ENCODE data around the gene CCDC171. TPM values are rescaled to one million over a fixed set of nuclear protein-coding genes. Genes with fewer than 3 reads are reported as not detected.

CCDC171 gene
- total RNA-seq, 2 donors from 2014 or later = 2.0 to 3.6 TPM

DNA sequence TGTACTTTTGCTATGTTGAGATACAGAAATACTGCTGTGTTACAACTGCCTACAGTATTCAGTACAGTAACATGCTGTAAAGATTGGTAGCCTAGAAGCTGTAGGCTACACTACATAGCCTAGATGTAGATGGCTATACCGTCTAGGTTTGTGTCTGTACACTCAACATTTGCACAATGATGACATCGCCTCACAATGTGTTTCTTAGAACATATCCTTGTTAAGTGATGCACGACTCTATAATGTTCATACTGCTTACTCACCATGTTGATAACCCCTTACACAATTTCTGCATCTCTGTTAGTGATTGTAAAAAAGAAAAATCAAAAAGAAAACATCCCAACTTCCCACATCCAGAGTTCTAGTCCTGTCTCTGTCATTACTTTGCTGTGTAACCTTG lies 450.0 kb downstream of the CCDC171 start:
- H3K9me3 Mint-ChIP-seq = peaks cover 3% of the 10 kb centered on the region
- no peak overlapping the region for H3K27ac Mint-ChIP-seq
- ATAC-seq (no peak), DNase-seq (ENCODE audit: low spot score) (no peak)
- H3K4me3 Mint-ChIP-seq = no peak overlapping the region
- H3K4me1 Mint-ChIP-seq (ENCODE audit: low read depth in 2 of 2) = no peaks in the 10 kb centered on the region
- no peaks in the 10 kb centered on the region for H3K36me3 Mint-ChIP-seq
- H3K27me3 Mint-ChIP-seq = peaks cover 0 to 5% of the 10 kb centered on the region in 2 donors

DNA sequence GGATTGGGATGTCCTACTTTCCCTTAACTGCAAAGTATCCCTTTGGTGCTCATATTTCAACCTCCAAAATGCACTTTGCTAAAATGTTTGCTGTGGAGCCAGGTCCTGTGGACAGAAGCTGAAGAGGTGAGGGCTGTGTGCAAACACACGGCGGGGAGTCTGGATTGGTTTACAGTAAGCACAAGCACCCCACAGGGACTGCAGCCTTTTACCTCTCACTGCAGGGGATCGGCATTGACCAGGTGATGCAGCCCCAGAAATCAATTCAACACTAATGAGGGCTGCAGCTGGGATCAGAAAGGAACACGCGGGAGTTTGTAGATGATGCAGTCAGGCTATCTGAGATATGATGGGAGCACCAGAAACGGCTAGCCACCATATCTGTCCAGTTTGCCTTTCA lies 450.9 kb downstream of the CCDC171 start:
- Mint-ChIP-seq H3K4me1 (ENCODE audit: low read depth in 2 of 2) (no peaks in the 10 kb centered on the region), H3K4me3 (no peak overlapping the region), H3K36me3 (no peaks in the 10 kb centered on the region), H3K27ac (no peak overlapping the region), H3K9me3 (peaks cover 3% of the 10 kb centered on the region), H3K27me3 (peaks cover 0 to 5% of the 10 kb centered on the region in 2 donors)
- ATAC-seq = no peak
- no peak for DNase-seq (ENCODE audit: low spot score)

DNA sequence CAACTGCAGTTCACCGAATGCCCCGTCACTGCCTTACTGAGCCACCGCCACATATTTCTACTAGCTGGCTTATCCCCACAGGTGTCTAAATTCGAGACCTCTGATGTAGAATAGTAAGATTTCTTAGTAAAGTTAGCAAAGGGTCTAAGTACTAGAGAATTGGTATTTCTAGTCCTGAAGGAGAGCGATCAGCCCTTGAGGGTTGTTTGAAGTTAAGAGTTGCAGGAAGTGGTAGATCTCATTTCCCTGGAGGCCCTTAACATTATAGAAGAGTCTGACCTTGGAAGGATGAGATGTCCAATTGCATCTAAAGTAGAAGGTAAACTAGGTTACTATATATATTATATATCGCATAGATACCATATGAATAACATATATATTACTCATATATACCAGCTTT lies 451.8 kb downstream of the CCDC171 start:
- Mint-ChIP-seq H3K4me3 (no peak overlapping the region), H3K9me3 (no peaks in the 10 kb centered on the region), H3K27ac (no peak overlapping the region), H3K27me3 (peaks cover 0 to 2% of the 10 kb centered on the region in 2 donors), H3K36me3 (no peaks in the 10 kb centered on the region), H3K4me1 (ENCODE audit: low read depth in 2 of 2) (no peaks in the 10 kb centered on the region)
- DNase-seq (ENCODE audit: low spot score) (no peak), ATAC-seq (no peak)

DNA sequence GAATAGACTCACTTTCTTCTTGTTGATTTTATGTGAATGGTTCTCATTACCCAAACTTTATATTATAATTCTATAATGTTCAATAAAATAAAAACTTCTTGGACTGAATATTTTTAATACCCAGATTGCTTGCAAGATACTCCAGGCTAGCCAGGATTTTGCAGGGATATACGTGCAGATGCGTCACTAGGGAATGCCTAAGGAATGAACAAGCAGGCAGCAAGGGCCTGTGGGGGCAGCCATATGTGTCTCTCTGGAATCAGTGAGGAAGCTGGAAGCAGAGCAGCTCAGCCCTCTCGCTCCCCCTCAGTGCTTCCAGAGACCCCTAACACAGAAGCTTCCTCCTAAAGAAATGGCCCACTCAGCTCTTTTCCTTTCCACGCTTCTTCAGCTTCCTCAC lies 457.4 kb downstream of the CCDC171 start:
- Mint-ChIP-seq H3K4me1 (ENCODE audit: low read depth in 2 of 2) (peaks cover 0 to 6% of the 10 kb centered on the region in 2 donors), H3K4me3 (no peak overlapping the region), H3K27ac (no peak overlapping the region), H3K9me3 (no peaks in the 10 kb centered on the region), H3K27me3 (peaks cover 0 to 2% of the 10 kb centered on the region in 2 donors), H3K36me3 (no peaks in the 10 kb centered on the region)
- DNase-seq (ENCODE audit: low spot score) (no peak), ATAC-seq (no peak)

DNA sequence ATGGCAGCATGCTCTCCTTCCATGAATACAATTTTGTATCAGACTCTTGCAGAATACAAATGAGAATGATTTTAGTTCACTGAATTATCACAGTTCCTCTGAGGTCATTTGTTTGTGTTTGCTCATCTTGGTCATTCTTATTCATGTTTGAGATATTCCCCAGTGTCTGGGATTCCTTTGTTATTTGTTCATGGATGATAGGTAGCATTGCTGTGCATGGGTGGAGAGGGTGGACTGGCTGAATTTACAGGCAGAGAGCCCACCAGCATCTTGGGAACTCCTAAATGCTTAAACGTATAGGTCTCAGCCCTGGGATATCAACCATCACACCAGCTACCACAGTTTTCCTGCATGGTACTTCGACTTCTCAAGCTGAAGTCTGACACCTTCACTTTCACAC lies 459.8 kb downstream of the CCDC171 start:
- no peak overlapping the region for H3K4me3 Mint-ChIP-seq

DNA sequence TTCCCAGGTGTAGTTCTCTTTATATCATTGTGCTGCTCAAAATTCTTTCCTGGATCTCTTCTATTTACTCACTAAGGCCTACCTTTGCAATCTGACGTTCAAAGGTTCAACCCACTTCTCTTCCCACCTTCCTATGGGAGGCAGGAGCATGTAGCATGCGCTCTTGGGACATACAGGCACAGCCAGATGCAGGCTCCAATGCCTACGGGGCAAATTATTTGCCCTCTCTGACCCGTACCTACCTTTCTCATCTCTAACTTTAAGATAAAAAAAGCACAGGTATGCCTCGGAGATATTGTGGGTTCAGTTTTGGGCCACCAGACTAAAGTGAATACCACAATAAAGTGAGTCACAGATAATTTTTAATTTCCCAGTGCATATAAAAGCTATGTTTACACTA lies 460.5 kb downstream of the CCDC171 start:
- ATAC-seq = no peak
- H3K27me3 Mint-ChIP-seq = no peaks in the 10 kb centered on the region
- H3K27ac Mint-ChIP-seq = no peak overlapping the region
- no peak for DNase-seq (ENCODE audit: low spot score)
- peaks cover 0 to 6% of the 10 kb centered on the region in 2 donors for H3K4me1 Mint-ChIP-seq (ENCODE audit: low read depth in 2 of 2)
- no peaks in the 10 kb centered on the region for H3K9me3 Mint-ChIP-seq
- H3K36me3 Mint-ChIP-seq = peaks cover 4% of the 10 kb centered on the region
- no peak overlapping the region for H3K4me3 Mint-ChIP-seq

More for the DNA sequence above, 459.8 kb downstream of the CCDC171 start:
- H3K27ac Mint-ChIP-seq = no peak overlapping the region
- ATAC-seq (no peak), DNase-seq (ENCODE audit: low spot score) (no peak)
- H3K9me3 Mint-ChIP-seq = no peaks in the 10 kb centered on the region
- H3K4me1 Mint-ChIP-seq (ENCODE audit: low read depth in 2 of 2) = peaks cover 0 to 6% of the 10 kb centered on the region in 2 donors
- H3K27me3 Mint-ChIP-seq = peaks cover 0 to 1% of the 10 kb centered on the region in 2 donors
- peaks cover 4% of the 10 kb centered on the region for H3K36me3 Mint-ChIP-seq

DNA sequence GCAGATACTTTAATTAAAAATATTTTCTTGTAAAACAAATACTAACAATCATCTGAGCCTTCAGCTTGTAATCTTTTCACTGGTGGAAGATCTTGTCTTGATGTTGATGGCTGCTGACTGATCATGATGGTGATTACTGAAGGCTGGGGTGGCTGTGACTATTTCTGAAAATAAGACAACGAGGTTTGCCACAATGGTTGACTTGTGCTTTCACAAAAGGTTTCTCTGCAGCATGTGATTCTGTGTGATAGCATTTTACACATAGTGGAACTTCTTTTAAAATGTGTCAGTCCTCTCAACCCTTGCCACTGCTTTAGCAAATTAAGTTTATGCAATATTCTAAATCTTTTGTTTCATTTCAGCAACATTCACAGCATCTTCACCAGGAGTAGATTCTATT lies 461.0 kb downstream of the CCDC171 start:
- no peak overlapping the region for H3K27ac Mint-ChIP-seq

DNA sequence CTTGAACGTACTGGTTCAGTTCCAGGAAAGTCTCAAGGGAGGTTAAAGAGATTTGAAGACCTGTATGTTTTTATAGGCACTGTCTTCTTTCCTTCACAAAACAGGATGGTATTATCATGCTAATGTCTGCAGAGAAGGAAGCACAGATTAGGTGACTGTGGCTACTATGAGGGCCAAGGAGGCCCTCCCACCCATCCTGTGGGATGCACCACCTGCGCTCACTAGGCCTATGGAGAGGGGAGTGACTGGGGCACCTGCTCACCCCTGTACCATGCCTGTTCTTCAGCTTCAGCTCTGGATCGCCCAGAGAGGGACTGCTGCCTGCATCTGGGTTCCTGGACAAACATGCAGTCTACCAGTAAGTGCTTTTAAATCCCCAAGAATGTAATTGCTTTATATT lies 469.4 kb downstream of the CCDC171 start:
- ATAC-seq (no peak), DNase-seq (ENCODE audit: low spot score) (no peak)
- no peaks in the 10 kb centered on the region for H3K36me3 Mint-ChIP-seq
- H3K27me3 Mint-ChIP-seq = peaks cover 5 to 8% of the 10 kb centered on the region in 2 donors
- H3K9me3 Mint-ChIP-seq = peaks cover 4% of the 10 kb centered on the region
- H3K4me3 Mint-ChIP-seq = no peak overlapping the region
- H3K27ac Mint-ChIP-seq = no peak overlapping the region
- no peaks in the 10 kb centered on the region for H3K4me1 Mint-ChIP-seq (ENCODE audit: low read depth in 2 of 2)

More for the DNA sequence above, 461.0 kb downstream of the CCDC171 start:
- no peak for ATAC-seq
- Mint-ChIP-seq H3K9me3 (no peaks in the 10 kb centered on the region), H3K36me3 (peaks cover 4% of the 10 kb centered on the region), H3K4me3 (no peak overlapping the region), H3K4me1 (ENCODE audit: low read depth in 2 of 2) (peaks cover 0 to 6% of the 10 kb centered on the region in 2 donors), H3K27me3 (peaks cover 0 to under 1% of the 10 kb centered on the region in 2 donors)
- DNase-seq (ENCODE audit: low spot score) = no peak

DNA sequence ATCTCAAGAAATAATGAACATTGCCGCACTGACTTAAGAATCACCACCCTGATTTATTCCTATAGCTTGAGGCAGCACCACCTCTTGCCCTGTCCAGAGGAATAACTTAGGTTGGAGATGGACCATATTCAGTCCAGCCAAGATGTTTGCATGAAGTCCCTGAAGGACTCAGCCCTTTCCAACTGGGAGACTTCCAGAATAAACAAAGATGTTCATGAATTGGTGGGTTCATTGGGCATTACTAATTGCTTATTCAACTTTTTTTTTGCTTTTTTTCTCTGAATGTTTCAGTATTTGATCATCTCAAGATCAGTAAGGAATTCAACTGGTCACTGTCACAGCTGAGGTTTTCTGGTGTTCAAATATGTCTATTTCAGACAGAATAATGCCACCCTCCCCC lies 470.6 kb downstream of the CCDC171 start:
- H3K4me1 Mint-ChIP-seq (ENCODE audit: low read depth in 2 of 2) = peaks cover 0 to 4% of the 10 kb centered on the region in 2 donors
- H3K4me3 Mint-ChIP-seq = no peak overlapping the region
- peaks cover 8 to 10% of the 10 kb centered on the region in 2 donors for H3K27me3 Mint-ChIP-seq
- DNase-seq (ENCODE audit: low spot score) (no peak), ATAC-seq (no peak)
- H3K9me3 Mint-ChIP-seq = peaks cover 4% of the 10 kb centered on the region
- no peaks in the 10 kb centered on the region for H3K36me3 Mint-ChIP-seq
- H3K27ac Mint-ChIP-seq = no peak overlapping the region

Other genes starting within 250 kb of the CCDC171 start
- gene TTC39B, start 245.8 kb upstream of the CCDC171 start, total RNA-seq = 10 to 100 TPM; 12.4 to 20.6 TPM
- 10 to 100 TPM; 27.2 to 38.3 TPM for gene SNAPC3, start 130.2 kb upstream of the CCDC171 start, total RNA-seq
- 10 to 100 TPM; 45.9 to 62.3 TPM for gene PSIP1, start 42.1 kb upstream of the CCDC171 start, total RNA-seq